ENCODE results near the gene H6PD.

The H6PD gene

DNA sequence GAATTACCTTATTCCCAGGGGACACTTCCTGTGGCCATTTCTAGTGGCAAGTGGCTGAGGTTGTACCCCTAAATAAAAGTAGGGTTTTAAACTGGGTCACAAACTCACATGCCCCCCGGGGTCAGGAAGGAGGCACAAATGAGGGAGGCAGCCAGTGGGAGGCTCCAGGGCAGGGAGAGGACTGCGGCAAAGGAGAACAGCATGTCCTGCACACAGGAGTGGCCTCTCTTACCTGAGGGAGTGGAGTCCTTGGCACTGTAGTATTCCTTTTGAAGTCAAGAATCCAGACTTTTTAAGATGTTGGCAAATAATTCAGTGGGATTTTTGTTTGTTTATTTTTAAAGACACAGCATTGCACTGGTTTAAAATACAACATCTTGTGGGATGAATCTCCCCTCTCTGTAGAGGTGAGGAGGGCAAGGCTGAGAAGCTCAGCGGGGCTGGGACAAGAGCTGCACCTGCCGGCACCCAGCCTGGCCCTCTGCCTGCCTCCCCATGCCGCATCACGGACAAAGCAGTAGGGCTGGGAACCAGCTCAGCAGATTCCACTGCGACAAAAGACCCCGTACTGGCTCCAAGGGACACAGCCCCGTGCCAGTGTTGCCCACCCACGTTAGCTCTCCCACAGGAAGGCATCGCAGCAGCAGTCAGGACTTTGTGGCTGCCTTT lies 80.3 kb downstream of the H6PD start:
- H3K36me3 ChIP-seq: peaks cover 0 to 4% (median 0%) of the 10 kb centered on the region in 11 experiments; a peak in 1 of 22 replicates
- peaks cover 1 to 100% (median 99%) of the 10 kb centered on the region in 11 experiments; a peak in 20 of 22 replicates for H4K20me1 ChIP-seq
- no peaks in the 10 kb centered on the region for H3K9me3 ChIP-seq (replicated peaks in 1 of 11)
- no peak overlapping the region for H3K4me3 ChIP-seq
- TF ChIP-seq Cebpa-rat (IDR thresholded peaks at IDR 0.05): no peak
- peak overlapping the region in 10 of 11 experiments; percentile 1 to 47 (median 28); a peak in 7 of 22 replicates for H3K4me2 ChIP-seq
- H3K4me1 ChIP-seq: peaks cover 32 to 64% (median 54%) of the 10 kb centered on the region in 10 experiments
- no peaks in the 10 kb centered on the region for H3K27me3 ChIP-seq
- H3K27ac ChIP-seq: no peak overlapping the region
- H3K9ac ChIP-seq: no peak overlapping the region

GRCh38 chr1:9315411-9316079 lies 81.0 kb downstream of the H6PD start:
- Histone ChIP-seq H3K9ac (no peak overlapping the region; a peak in 1 of 22 replicates), H4K20me1 (peaks cover 8 to 100% (median 99%) of the 10 kb centered on the region in 11 experiments; a peak in 21 of 22 replicates), H3K4me2 (peak overlapping the region in 10 of 11 experiments; percentile 1 to 47 (median 25); a peak in 13 of 22 replicates), H3K27me3 (no peaks in the 10 kb centered on the region), H3K27ac (peak overlapping the region in 5 of 11 experiments; percentile 4 to 45 (median 18); a peak in 4 of 22 replicates), H3K9me3 (replicated peaks in 1 of 11) (no peaks in the 10 kb centered on the region), H3K4me1 (peaks cover 39 to 68% (median 58%) of the 10 kb centered on the region in 10 experiments), H3K36me3 (peaks cover 0 to 4% (median 0%) of the 10 kb centered on the region in 11 experiments; a peak in 1 of 22 replicates), H3K4me3 (no peak overlapping the region)
- TF ChIP-seq Cebpa-rat (IDR thresholded peaks at IDR 0.05): no peak

- Histone ChIP-seq H3K9ac (peak overlapping the region in 2 of 11 experiments; percentile 31 to 41; a peak in 1 of 22 replicates), H4K20me1 (peaks cover 11 to 100% (median 98%) of the 10 kb centered on the region in 11 experiments; a peak in 20 of 22 replicates), H3K4me3 (no peak overlapping the region), H3K4me1 (peaks cover 45 to 71% (median 63%) of the 10 kb centered on the region in 10 experiments), H3K27ac (peak overlapping the region in 5 of 11 experiments; percentile 4 to 45 (median 18); a peak in 5 of 22 replicates), H3K4me2 (peak overlapping the region in 8 of 11 experiments; percentile 1 to 47 (median 22); a peak in 7 of 22 replicates), H3K27me3 (no peaks in the 10 kb centered on the region), H3K36me3 (peaks cover 0 to 4% (median 0%) of the 10 kb centered on the region in 11 experiments; a peak in 1 of 22 replicates), H3K9me3 (replicated peaks in 1 of 11) (no peaks in the 10 kb centered on the region)
- no peak for TF ChIP-seq Cebpa-rat (IDR thresholded peaks at IDR 0.05)
Observed at GRCh38 chr1:9316080-9316444, 81.5 kb downstream of the H6PD start.

DNA sequence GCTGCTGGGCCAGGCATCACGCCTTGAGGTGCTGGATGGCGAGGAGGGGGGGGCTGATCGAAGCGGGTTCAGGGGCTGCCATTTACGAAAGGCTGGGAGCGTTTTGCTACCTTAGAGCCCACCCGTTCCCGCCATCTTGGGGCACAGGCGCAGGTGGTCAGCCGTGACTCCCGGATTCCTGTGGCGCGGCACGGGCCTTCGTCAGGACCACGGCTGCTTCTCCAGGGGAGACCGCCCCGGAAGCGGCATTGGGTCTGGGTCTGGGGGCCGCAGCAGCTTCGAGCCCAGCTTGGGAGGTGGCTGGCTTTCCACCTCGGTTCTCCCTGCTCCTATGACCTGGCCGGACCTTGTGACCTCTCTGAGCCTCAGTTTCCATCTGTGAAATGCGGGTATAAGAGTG lies 81.9 kb downstream of the H6PD start:
- Histone ChIP-seq H3K4me2 (peak overlapping the region in 1 of 11 experiments; percentile 8; a peak in 1 of 22 replicates), H3K27ac (no peak overlapping the region; a peak in 2 of 22 replicates), H3K9ac (no peak overlapping the region), H3K27me3 (no peaks in the 10 kb centered on the region), H3K4me1 (peaks cover 49 to 71% (median 66%) of the 10 kb centered on the region in 10 experiments), H3K4me3 (no peak overlapping the region), H3K36me3 (peaks cover 0 to 4% (median 0%) of the 10 kb centered on the region in 11 experiments; a peak in 1 of 22 replicates), H4K20me1 (peaks cover 11 to 100% (median 98%) of the 10 kb centered on the region in 11 experiments; a peak in 20 of 22 replicates), H3K9me3 (replicated peaks in 1 of 11) (no peaks in the 10 kb centered on the region)
- no peak for TF ChIP-seq Cebpa-rat (IDR thresholded peaks at IDR 0.05)

DNA sequence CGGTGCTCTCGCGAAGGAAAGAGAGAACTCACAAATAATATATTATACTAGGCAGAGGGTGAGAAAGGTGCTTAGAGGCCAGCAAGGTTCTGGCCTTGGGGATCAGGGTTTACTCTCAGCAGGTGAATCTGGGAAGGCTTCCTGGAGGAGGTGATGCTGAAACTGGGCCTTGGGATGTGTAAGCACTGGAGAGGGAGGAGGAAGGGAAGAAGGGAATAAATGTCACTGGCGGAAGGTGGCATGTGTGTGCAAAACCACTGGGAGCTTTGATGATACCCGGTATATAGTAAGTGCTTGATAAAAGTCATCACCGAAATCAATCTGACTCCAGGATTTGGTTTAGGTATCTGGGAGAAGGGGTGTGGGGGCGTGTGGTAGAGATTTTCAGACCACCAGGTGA lies 82.5 kb downstream of the H6PD start:
- Histone ChIP-seq H3K4me1 (peaks cover 53 to 73% (median 66%) of the 10 kb centered on the region in 10 experiments), H3K27ac (no peak overlapping the region), H4K20me1 (peaks cover 11 to 100% (median 98%) of the 10 kb centered on the region in 11 experiments; a peak in 20 of 22 replicates), H3K36me3 (peaks cover 0 to 10% (median 0%) of the 10 kb centered on the region in 11 experiments; a peak in 1 of 22 replicates), H3K9me3 (replicated peaks in 1 of 11) (no peaks in the 10 kb centered on the region), H3K4me2 (peak overlapping the region in 5 of 11 experiments; percentile 32 to 53 (median 43); a peak in 7 of 22 replicates), H3K9ac (no peak overlapping the region), H3K4me3 (no peak overlapping the region), H3K27me3 (no peaks in the 10 kb centered on the region)
- no peak for TF ChIP-seq Cebpa-rat (IDR thresholded peaks at IDR 0.05)

GRCh38 chr1:9317591-9318417 lies 83.2 kb downstream of the H6PD start:
- H3K4me1 ChIP-seq: peaks cover 53 to 73% (median 66%) of the 10 kb centered on the region in 10 experiments
- peaks cover 11 to 100% (median 94%) of the 10 kb centered on the region in 11 experiments; a peak in 20 of 22 replicates for H4K20me1 ChIP-seq
- H3K9ac ChIP-seq: peak overlapping the region in 2 of 11 experiments; percentile 29 to 38; a peak in 2 of 22 replicates
- peaks cover 0 to 10% (median 0%) of the 10 kb centered on the region in 11 experiments; a peak in 1 of 22 replicates for H3K36me3 ChIP-seq
- H3K9me3 ChIP-seq (replicated peaks in 1 of 11): no peaks in the 10 kb centered on the region
- no peak for TF ChIP-seq Cebpa-rat (IDR thresholded peaks at IDR 0.05)
- H3K4me3 ChIP-seq: no peak overlapping the region
- peak overlapping the region in 2 of 11 experiments; percentile 17 to 28; a peak in 1 of 22 replicates for H3K27ac ChIP-seq
- H3K27me3 ChIP-seq: no peaks in the 10 kb centered on the region
- peak overlapping the region; percentile 32 to 54 (median 43) for H3K4me2 ChIP-seq

GRCh38 chr1:9319208-9319788 lies 84.7 kb downstream of the H6PD start:
- no peak overlapping the region for H3K4me3 ChIP-seq
- H3K4me1 ChIP-seq: peaks cover 53 to 79% (median 61%) of the 10 kb centered on the region in 10 experiments
- H3K9ac ChIP-seq: no peak overlapping the region
- no peak overlapping the region for H3K27ac ChIP-seq
- no peaks in the 10 kb centered on the region for H3K9me3 ChIP-seq (replicated peaks in 1 of 11)
- H3K4me2 ChIP-seq: peak overlapping the region; percentile 19 to 57 (median 45); a peak in 16 of 22 replicates
- TF ChIP-seq Cebpa-rat (IDR thresholded peaks at IDR 0.05): no peak
- H4K20me1 ChIP-seq: peaks cover 11 to 100% (median 94%) of the 10 kb centered on the region in 11 experiments; a peak in 20 of 22 replicates
- no peaks in the 10 kb centered on the region for H3K27me3 ChIP-seq
- H3K36me3 ChIP-seq: peaks cover 0 to 14% (median 0%) of the 10 kb centered on the region in 11 experiments; a peak in 3 of 22 replicates
